GM19395 (cell line): ENCODE data around the gene OR2AG2.
"Not testable (repeated sequence)": the region's sequence is repeated elsewhere in the genome, so short reads cannot be mapped to it uniquely, and the experiment has no call there.

Source experiments
- ATAC-seq: cut with Tn5 transposase; IDR thresholded peaks from one replicate; pipeline ENCODE4 v1.9.1; 2021; ENCODE audit warnings: mild to moderate bottlenecking, moderate library complexity; ENCODE audit not compliant: unreplicated experiment

OR2AG2 gene

GRCh38 chr11:6771926-6772893, at the start of gene OR2AG2:
Gene OR2AG2, minus strand, starts transcription at chr11:6771976. Its CDS starts 3,019 bp downstream, at chr11:6768957.
- ATAC-seq = peak; percentile 94

- no peak for ATAC-seq
These were observed 47.2 kb upstream of the OR2AG2 start for GRCh38 chr11:6818967-6819366.

GRCh38 chr11:6817694-6818093, 45.9 kb upstream of the OR2AG2 start:
- ATAC-seq = no peak

GRCh38 chr11:6813656-6814055, 41.9 kb upstream of the OR2AG2 start:
- ATAC-seq = no peak

GRCh38 chr11:6812390-6813005, 40.7 kb upstream of the OR2AG2 start:
- ATAC-seq = peak; percentile 91

- not testable (repeated sequence) for ATAC-seq
These were observed 29.3 kb upstream of the OR2AG2 start for GRCh38 chr11:6801075-6801474.

- ATAC-seq = no peak
These were observed 27.6 kb upstream of the OR2AG2 start, which contains the start of gene OR6A2 for GRCh38 chr11:6799402-6799801. Gene OR6A2, minus strand, starts transcription at chr11:6799689. Its CDS starts 3,981 bp downstream, at chr11:6795708.

- ATAC-seq = no peak
These were observed 22.9 kb upstream of the OR2AG2 start for GRCh38 chr11:6794639-6795038.

- ATAC-seq = no peak
These were observed 18.8 kb upstream of the OR2AG2 start for GRCh38 chr11:6790546-6790945.

- ATAC-seq = no peak
These were observed 10.9 kb upstream of the OR2AG2 start, which contains the start of gene OR2AG1 for GRCh38 chr11:6782720-6783119. Gene OR2AG1, plus strand, starts transcription at chr11:6783020. Its CDS starts 2,018 bp downstream, at chr11:6785038.

GRCh38 chr11:6780829-6781228, 9.1 kb upstream of the OR2AG2 start:
- no peak for ATAC-seq

- ATAC-seq = no peak
These were observed 6.7 kb upstream of the OR2AG2 start for GRCh38 chr11:6778518-6778917.

- ATAC-seq = peak; percentile 85
These were observed 14.3 kb downstream of the OR2AG2 start for GRCh38 chr11:6757373-6757967.

GRCh38 chr11:6755953-6756347, 15.8 kb downstream of the OR2AG2 start:
- ATAC-seq = no peak

- no peak for ATAC-seq
These were observed 16.3 kb downstream of the OR2AG2 start for GRCh38 chr11:6755303-6755952.

- no peak for ATAC-seq
These were observed 24.6 kb downstream of the OR2AG2 start for GRCh38 chr11:6747097-6747668.

- ATAC-seq = no peak
These were observed 25.1 kb downstream of the OR2AG2 start for GRCh38 chr11:6746626-6747025.

GRCh38 chr11:6746086-6746618, 25.6 kb downstream of the OR2AG2 start:
- peak; percentile 87 for ATAC-seq

- ATAC-seq = peak; percentile 55
These were observed 26.2 kb downstream of the OR2AG2 start for GRCh38 chr11:6745465-6746015.

- no peak for ATAC-seq
These were observed 26.8 kb downstream of the OR2AG2 start for GRCh38 chr11:6745018-6745417.
